IMR-90 (cell line): ENCODE data around the gene ZNF521. TPM values are rescaled to one million over a fixed set of nuclear protein-coding genes. Genes with fewer than 3 reads are reported as not detected.

Source experiments
- ATAC-seq: fragments of 200-7000 bp; cut with Tn5 transposase; 2 replicates; pipeline ENCODE4 v1.9.1; 2020; ENCODE audit warnings: low read depth, mild to moderate bottlenecking, moderate library complexity
- BruUV-seq: library from RNA; stranded (reverse); fragments of 400-500 nt; replicated peaks from 2 replicates; lab custom pipeline; 2021; lab: Mats Ljungman, UMichigan
- CTCF ChIA-PET: fragments of 300-600 bp; formaldehyde crosslinking; extraction: SDS; loops from one replicate; lab custom pipeline; 2021; ENCODE audit warnings: antibody characterized with exemption; lab: Yijun Ruan, JAX
- POLR2A ChIA-PET: fragments of 300-600 bp; sonication (Branson Sonifier 250); formaldehyde crosslinking; loops from one replicate; lab custom pipeline; 2022; ENCODE audit warnings: antibody characterized with exemption; ENCODE audit not compliant: unreplicated experiment; lab: Charles Lee
- DNase-seq: peaks from one replicate; pipeline ENCODE4 v3.0.0; 2013
- H2AFZ ChIP-seq: replicated peaks from 2 replicates; pipeline ENCODE3; 2013; ENCODE audit warnings: low read length, mild to moderate bottlenecking; ENCODE audit not compliant: poor library complexity
- H2AK5ac ChIP-seq: 2 replicates; pipeline ENCODE4 v1.6.1; 2013; ENCODE audit warnings: low read depth, low read length, inconsistent platforms
- H2AK9ac ChIP-seq: replicated peaks from 2 replicates; pipeline ENCODE3; 2013; ENCODE audit warnings: mild to moderate bottlenecking, low read depth, low read length, moderate library complexity; ENCODE audit not compliant: poor library complexity
- H2BK120ac ChIP-seq: 2 replicates; pipeline ENCODE4 v1.6.1; 2013; ENCODE audit warnings: low read depth, low read length, inconsistent platforms
- H2BK15ac ChIP-seq: 3 replicates; pipeline ENCODE4 v1.6.1; 2013; ENCODE audit warnings: low read depth, low read length, inconsistent platforms
- H2BK20ac ChIP-seq: 2 replicates; pipeline ENCODE4 v1.6.1; 2013; ENCODE audit warnings: low read depth, mild to moderate bottlenecking, inconsistent platforms, low read length, moderate library complexity
- H2BK5ac ChIP-seq: 2 replicates; pipeline ENCODE4 v1.6.1; 2013; ENCODE audit warnings: mild to moderate bottlenecking, low read depth, low read length, inconsistent platforms; ENCODE audit not compliant: poor library complexity, severe bottlenecking
- H3K14ac ChIP-seq: replicated peaks from 2 replicates; pipeline ENCODE4 v1.6.1; 2013; ENCODE audit warnings: low read depth, low read length, inconsistent platforms
- H3K18ac ChIP-seq: 2 replicates; pipeline ENCODE4 v1.6.1; 2013; ENCODE audit warnings: low read depth, low read length, control low read depth
- H3K23ac ChIP-seq: 2 replicates; pipeline ENCODE4 v1.6.1; 2013; ENCODE audit warnings: low read depth, low read length, inconsistent platforms
- H3K27ac ChIP-seq: 2 replicates; pipeline ENCODE4 v1.5.1; 2013; ENCODE audit warnings: mild to moderate bottlenecking, control low read depth, low read length; ENCODE audit not compliant: insufficient read depth
- H3K27me3 ChIP-seq: 2 replicates; pipeline ENCODE4 v1.6.1; 2013; ENCODE audit warnings: low read length; ENCODE audit not compliant: control insufficient read depth, insufficient read depth
- H3K36me3 ChIP-seq: 2 replicates; pipeline ENCODE4 v1.6.1; 2013; ENCODE audit warnings: low read length, mixed read lengths; ENCODE audit not compliant: control insufficient read depth, insufficient read depth
- H3K4ac ChIP-seq: 2 replicates; pipeline ENCODE4 v1.6.1; 2013; ENCODE audit warnings: low read depth, low read length, inconsistent platforms
- H3K4me1 ChIP-seq: 2 replicates; pipeline ENCODE4 v1.6.1; 2013; ENCODE audit warnings: low read length, mixed read lengths; ENCODE audit not compliant: control insufficient read depth, insufficient read depth
- H3K4me2 ChIP-seq: 2 replicates; pipeline ENCODE4 v1.6.1; 2013; ENCODE audit warnings: low read depth, mild to moderate bottlenecking, control low read depth, low read length, moderate library complexity
- H3K4me3 ChIP-seq: 2 replicates; pipeline ENCODE4 v1.5.1; 2013; ENCODE audit warnings: low read depth, mild to moderate bottlenecking, control low read depth, low read length, moderate library complexity; ENCODE audit not compliant: insufficient read depth
- H3K56ac ChIP-seq: 2 replicates; pipeline ENCODE4 v1.6.1; 2013; ENCODE audit warnings: low read length, inconsistent platforms; ENCODE audit not compliant: insufficient read depth; ENCODE audit errors: extremely low read depth
- H3K79me1 ChIP-seq, 2 experiments: 2 replicates each; pipeline ENCODE4 v1.6.1; 2013; ENCODE audit warnings: low read length in 2 of 2, inconsistent platforms in 1 of 2, low read depth in 1 of 2
- H3K9ac ChIP-seq: 2 replicates; pipeline ENCODE4 v1.6.1; 2013; ENCODE audit warnings: low read depth, low read length, control low read depth
- H3K9me1 ChIP-seq: 2 replicates; pipeline ENCODE4 v1.6.1; 2013; ENCODE audit warnings: low read length, inconsistent platforms; ENCODE audit not compliant: insufficient read depth
- H3K9me3 ChIP-seq: 2 replicates; pipeline ENCODE4 v1.6.1; 2013; ENCODE audit warnings: low read length; ENCODE audit not compliant: control insufficient read depth, insufficient read depth
- H4K20me1 ChIP-seq: 2 replicates; pipeline ENCODE4 v1.6.1; 2013; ENCODE audit warnings: low read length, inconsistent platforms; ENCODE audit not compliant: insufficient read depth
- H4K5ac ChIP-seq: 2 replicates; pipeline ENCODE4 v1.6.1; 2013; ENCODE audit warnings: mild to moderate bottlenecking, low read depth, low read length, control low read depth
- H4K8ac ChIP-seq, 2 experiments: 2 replicates each; pipeline ENCODE4 v1.6.1; 2013; ENCODE audit warnings: low read depth in 2 of 2, low read length in 2 of 2, control low read depth in 1 of 2, inconsistent platforms in 1 of 2
- H4K91ac ChIP-seq: 2 replicates; pipeline ENCODE4 v1.6.1; 2013; ENCODE audit warnings: low read depth, low read length, inconsistent platforms; ENCODE audit not compliant: insufficient read depth
- BHLHE40 ChIP-seq: fragments of 150-350 bp; IDR thresholded peaks from 2 replicates; pipeline ENCODE4 v1.6.1; 2016; ENCODE audit warnings: mild to moderate bottlenecking, low read depth, low read length
- CHD1 ChIP-seq: IDR thresholded peaks from 2 replicates; pipeline ENCODE4 v1.6.1; 2012; ENCODE audit warnings: low read depth, low read length, improper control_type of control experiment
- FOS ChIP-seq: fragments of 150-350 bp; IDR thresholded peaks from 2 replicates; pipeline ENCODE4 v1.6.1; 2016; ENCODE audit warnings: low read depth, low read length
- MAFK ChIP-seq: IDR thresholded peaks from 2 replicates; pipeline ENCODE4 v1.6.1; 2012; ENCODE audit warnings: low read depth, low read length, improper control_type of control experiment
- MAZ ChIP-seq: IDR thresholded peaks from 2 replicates; pipeline ENCODE4 v1.6.1; 2012; ENCODE audit warnings: low read depth, mild to moderate bottlenecking, low read length, improper control_type of control experiment, moderate library complexity, borderline replicate concordance
- MXI1 ChIP-seq: IDR thresholded peaks from 2 replicates; pipeline ENCODE4 v1.6.1; 2012; ENCODE audit warnings: low read depth, mild to moderate bottlenecking, low read length, moderate library complexity, borderline replicate concordance
- NFE2L2 ChIP-seq: fragments of 150-350 bp; IDR thresholded peaks from 2 replicates; pipeline ENCODE4 v1.6.1; 2016; ENCODE audit warnings: low read depth, mild to moderate bottlenecking, low read length
- POLR2A ChIP-seq: IDR thresholded peaks from 2 replicates; pipeline ENCODE4 v1.6.1; 2012; ENCODE audit warnings: mild to moderate bottlenecking, low read depth, low read length
- RAD21 ChIP-seq: IDR thresholded peaks from 2 replicates; pipeline ENCODE4 v1.6.1; 2012; ENCODE audit warnings: low read length, improper control_type of control experiment
- RCOR1 ChIP-seq: IDR thresholded peaks from 2 replicates; pipeline ENCODE4 v1.6.1; 2012; ENCODE audit warnings: mild to moderate bottlenecking, low read length, improper control_type of control experiment; ENCODE audit not compliant: insufficient replicate concordance
- RFX5 ChIP-seq: IDR thresholded peaks from 2 replicates; pipeline ENCODE4 v1.8.0; 2012; ENCODE audit warnings: low read depth, mild to moderate bottlenecking, low read length, moderate library complexity
- SMC3 ChIP-seq: fragments of 150-350 bp; IDR thresholded peaks from 2 replicates; pipeline ENCODE4 v1.6.1; 2016; ENCODE audit warnings: low read depth, mild to moderate bottlenecking, antibody characterized with exemption, low read length, moderate library complexity
- WGBS, 2 experiments: methylation state at CpG; one replicate each; pipeline versions ENCODE4 v1.1.5 to v1.1.7; 2013; ENCODE audit warnings: missing lambda C conversion rate in 2 of 2; ENCODE audit not compliant: insufficient read length in 1 of 2; ENCODE audit errors: extremely low coverage in 2 of 2; 5-methylcytosine and 5-hydroxymethylcytosine counted together
- dilution Hi-C: fragments of 300-500 bp; cut with HindIII; formaldehyde crosslinking; loops from one replicate; pipeline ENCODE4 v1.14.3; 2018; ENCODE audit warnings: low sequenced_read_pairs; ENCODE audit not compliant: unreplicated experiment
- in situ Hi-C: fragments of 300-500 bp; cut with MboI; formaldehyde crosslinking; loops from 3 replicates; pipeline ENCODE4 v1.14.3; 2019; ENCODE audit warnings: low sequenced_read_pairs, inconsistent platforms, mixed read lengths
- intact Hi-C: fragments of 100-400 bp; cut with micrococcal nuclease; formaldehyde crosslinking; loops from 2 replicates; pipeline ENCODE4 v1.10.0; 2022
- polyA plus RNA-seq, 3 experiments: library from polyadenylated mRNA; depleted of rRNA; stranded (reverse); fragments of >200 nt; gene quantifications; 2 replicates each; pipeline ENCODE4 v1.2.3, GENCODE V29; 2012; ENCODE audit warnings: low replicate concordance in 1 of 3
- total RNA-seq: library from RNA; depleted of rRNA; stranded (reverse); fragments of >200 nt; gene quantifications from 2 replicates; pipeline ENCODE4 v1.2.3, GENCODE V29; 2012
- TF ChIP-seq, protein P1 (sequence below): fragments of 150-350 bp; IDR thresholded peaks from 2 replicates; pipeline ENCODE4 v1.6.1; 2017; ENCODE audit warnings: mild to moderate bottlenecking, antibody characterized with exemption, low read length, low read depth
- TF ChIP-seq, protein P2 (sequence below): fragments of 150-350 bp; IDR thresholded peaks from 2 replicates; pipeline ENCODE4 v1.6.1; 2016; ENCODE audit warnings: low read depth, mild to moderate bottlenecking, low read length, moderate library complexity, borderline replicate concordance
- TF ChIP-seq, protein P3 (sequence below): conservative IDR thresholded peaks from 2 replicates; pipeline ENCODE4 v1.5.1; 2012; ENCODE audit warnings: mild to moderate bottlenecking, low read depth, low read length, improper control_type of control experiment

ZNF521 gene
- total and polyA plus RNA-seq, 2 of the 4 experiments (the other 2 are of a cell fraction), result 21.5 to 59.3 TPM

DNA sequence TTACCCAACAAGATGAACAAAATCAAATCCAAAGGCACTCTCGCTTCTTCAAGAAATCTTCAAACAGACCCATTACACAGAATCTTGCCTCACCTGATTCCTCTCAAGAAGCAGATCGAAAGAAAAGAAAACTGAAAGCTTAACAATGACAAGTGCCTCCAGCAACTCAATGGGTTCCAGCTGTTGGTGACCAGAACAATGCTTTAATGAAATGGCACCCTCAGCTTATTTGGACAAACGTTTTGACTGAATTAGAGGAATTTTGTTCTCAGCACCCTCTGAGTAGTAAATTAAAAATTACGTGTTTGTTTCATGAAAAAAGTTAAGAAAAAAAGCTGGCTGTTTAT lies 211.0 kb downstream of the ZNF521 start:
- DNase-seq (no peak), ATAC-seq (no peak)
- no peak overlapping the region for H3K56ac ChIP-seq
- peaks cover 6% of the 10 kb centered on the region; the same call in 1 of the 2 replicates for H3K9me1 ChIP-seq
- H2BK15ac ChIP-seq, result no peak overlapping the region
- intact Hi-C loops (no loop called here), in situ Hi-C loops (no loop called here), dilution Hi-C loops (no loop called here)
- H2BK5ac ChIP-seq, result no peak overlapping the region
- no peak overlapping the region for H3K18ac ChIP-seq
- no peak overlapping the region for H2AK9ac ChIP-seq
- TF ChIP-seq BHLHE40 (no peak), MXI1 (no peak), SMC3 (no peak), NFE2L2 (no peak), RFX5 (no peak), POLR2A (no peak), FOS (no peak), RCOR1 (no peak), RAD21 (no peak), CHD1 (no peak), MAFK (no peak), MAZ (no peak)
- TF ChIP-seq, protein P1, sequence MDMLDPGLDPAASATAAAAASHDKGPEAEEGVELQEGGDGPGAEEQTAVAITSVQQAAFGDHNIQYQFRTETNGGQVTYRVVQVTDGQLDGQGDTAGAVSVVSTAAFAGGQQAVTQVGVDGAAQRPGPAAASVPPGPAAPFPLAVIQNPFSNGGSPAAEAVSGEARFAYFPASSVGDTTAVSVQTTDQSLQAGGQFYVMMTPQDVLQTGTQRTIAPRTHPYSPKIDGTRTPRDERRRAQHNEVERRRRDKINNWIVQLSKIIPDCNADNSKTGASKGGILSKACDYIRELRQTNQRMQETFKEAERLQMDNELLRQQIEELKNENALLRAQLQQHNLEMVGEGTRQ, result no peak
- TF ChIP-seq, protein P2, sequence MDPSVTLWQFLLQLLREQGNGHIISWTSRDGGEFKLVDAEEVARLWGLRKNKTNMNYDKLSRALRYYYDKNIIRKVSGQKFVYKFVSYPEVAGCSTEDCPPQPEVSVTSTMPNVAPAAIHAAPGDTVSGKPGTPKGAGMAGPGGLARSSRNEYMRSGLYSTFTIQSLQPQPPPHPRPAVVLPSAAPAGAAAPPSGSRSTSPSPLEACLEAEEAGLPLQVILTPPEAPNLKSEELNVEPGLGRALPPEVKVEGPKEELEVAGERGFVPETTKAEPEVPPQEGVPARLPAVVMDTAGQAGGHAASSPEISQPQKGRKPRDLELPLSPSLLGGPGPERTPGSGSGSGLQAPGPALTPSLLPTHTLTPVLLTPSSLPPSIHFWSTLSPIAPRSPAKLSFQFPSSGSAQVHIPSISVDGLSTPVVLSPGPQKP, result no peak
- TF ChIP-seq, protein P3, sequence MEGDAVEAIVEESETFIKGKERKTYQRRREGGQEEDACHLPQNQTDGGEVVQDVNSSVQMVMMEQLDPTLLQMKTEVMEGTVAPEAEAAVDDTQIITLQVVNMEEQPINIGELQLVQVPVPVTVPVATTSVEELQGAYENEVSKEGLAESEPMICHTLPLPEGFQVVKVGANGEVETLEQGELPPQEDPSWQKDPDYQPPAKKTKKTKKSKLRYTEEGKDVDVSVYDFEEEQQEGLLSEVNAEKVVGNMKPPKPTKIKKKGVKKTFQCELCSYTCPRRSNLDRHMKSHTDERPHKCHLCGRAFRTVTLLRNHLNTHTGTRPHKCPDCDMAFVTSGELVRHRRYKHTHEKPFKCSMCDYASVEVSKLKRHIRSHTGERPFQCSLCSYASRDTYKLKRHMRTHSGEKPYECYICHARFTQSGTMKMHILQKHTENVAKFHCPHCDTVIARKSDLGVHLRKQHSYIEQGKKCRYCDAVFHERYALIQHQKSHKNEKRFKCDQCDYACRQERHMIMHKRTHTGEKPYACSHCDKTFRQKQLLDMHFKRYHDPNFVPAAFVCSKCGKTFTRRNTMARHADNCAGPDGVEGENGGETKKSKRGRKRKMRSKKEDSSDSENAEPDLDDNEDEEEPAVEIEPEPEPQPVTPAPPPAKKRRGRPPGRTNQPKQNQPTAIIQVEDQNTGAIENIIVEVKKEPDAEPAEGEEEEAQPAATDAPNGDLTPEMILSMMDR, result no peak
- no TSS peak for BruUV-seq
- POLR2A ChIA-PET, result no interaction called here
- H3K36me3 ChIP-seq, result no peaks in the 10 kb centered on the region
- H3K4me2 ChIP-seq, result no peak overlapping the region
- H2BK120ac ChIP-seq, result no peak overlapping the region
- peaks cover 3% of the 10 kb centered on the region; the same call in 1 of the 2 replicates for H4K20me1 ChIP-seq
- H3K9me3 ChIP-seq, result no peaks in the 10 kb centered on the region
- no peaks in the 10 kb centered on the region for H3K27me3 ChIP-seq
- H3K9ac ChIP-seq, result no peak overlapping the region
- H4K8ac ChIP-seq, result no peak overlapping the region
- H2AK5ac ChIP-seq, result no peak overlapping the region
- peaks cover 0 to 20% of the 10 kb centered on the region in 2 experiments; a peak in 2 of 4 replicates for H3K79me1 ChIP-seq
- no peak overlapping the region for H3K23ac ChIP-seq
- no peak overlapping the region for H3K27ac ChIP-seq
- H2AFZ ChIP-seq, result no peak overlapping the region
- no peak overlapping the region for H3K4ac ChIP-seq
- WGBS, 2 experiments, result no CpG with 5 or more reads among the region's 4 CpGs
- H3K4me3 ChIP-seq, result no peak overlapping the region
- CTCF ChIA-PET, result no interaction called here
- no peak overlapping the region for H4K5ac ChIP-seq
- H2BK20ac ChIP-seq, result no peak overlapping the region
- H3K14ac ChIP-seq, result no peak overlapping the region
- H4K91ac ChIP-seq, result no peak overlapping the region
- H3K4me1 ChIP-seq, result peaks cover 4% of the 10 kb centered on the region; the same call in 1 of the 2 replicates
